MM.1S (cell line): Measurements from ENCODE around the gene MITF.

Source experiments
- DNase-seq: peaks from one replicate; pipeline ENCODE4 v3.0.0-alpha.2; 2015
- H2AFZ ChIP-seq: fragments of 300-600 bp; sonication (generic); 2 replicates; pipeline ENCODE4 v1.6.0; 2016; ENCODE audit warnings: antibody characterized with exemption, low read length
- H3F3A ChIP-seq: fragments of 300-600 bp; sonication (generic); 2 replicates; pipeline ENCODE4 v1.6.1; 2016; ENCODE audit warnings: mild to moderate bottlenecking, antibody characterized with exemption, low read length, moderate library complexity, mixed read lengths; ENCODE audit not compliant: insufficient read depth
- H3K27ac ChIP-seq: fragments of 300-600 bp; sonication (generic); 2 replicates; pipeline ENCODE4 v1.5.1; 2016; ENCODE audit warnings: mild to moderate bottlenecking, low read length
- H3K27me3 ChIP-seq: fragments of 300-600 bp; sonication (generic); replicated peaks from 2 replicates; pipeline ENCODE4 v1.6.0; 2016; ENCODE audit warnings: low read length; ENCODE audit not compliant: insufficient read depth
- H3K36me3 ChIP-seq: fragments of 300-600 bp; sonication (generic); replicated peaks from 2 replicates; pipeline ENCODE4 v1.6.1; 2016; ENCODE audit warnings: mild to moderate bottlenecking, low read length, mixed read lengths; ENCODE audit not compliant: insufficient read depth
- H3K4me1 ChIP-seq: fragments of 300-600 bp; sonication (generic); 2 replicates; pipeline ENCODE4 v1.6.1; 2016; ENCODE audit warnings: low read length, mixed read lengths
- H3K4me2 ChIP-seq: fragments of 300-600 bp; sonication (generic); 2 replicates; pipeline ENCODE4 v1.6.0; 2016; ENCODE audit warnings: low read depth, low read length
- H3K4me3 ChIP-seq: fragments of 300-600 bp; sonication (generic); 2 replicates; pipeline ENCODE4 v1.5.1; 2016; ENCODE audit warnings: low read length, mixed read lengths
- H3K79me2 ChIP-seq: fragments of 300-600 bp; sonication (generic); 2 replicates; pipeline ENCODE4 v1.6.1; 2016; ENCODE audit warnings: mixed run types, low read length, mixed read lengths
- H3K9ac ChIP-seq: fragments of 300-600 bp; sonication (generic); 2 replicates; pipeline ENCODE4 v1.6.1; 2016; ENCODE audit warnings: low read length, mixed read lengths
- H3K9me2 ChIP-seq: fragments of 300-600 bp; sonication (generic); replicated peaks from 2 replicates; pipeline ENCODE4 v1.6.1; 2016; ENCODE audit warnings: mild to moderate bottlenecking, low read length, mixed read lengths; ENCODE audit not compliant: insufficient read depth
- H3K9me3 ChIP-seq: fragments of 300-600 bp; sonication (generic); replicated peaks from 2 replicates; pipeline ENCODE4 v1.6.1; 2016; ENCODE audit warnings: mild to moderate bottlenecking, low read length, mixed read lengths; ENCODE audit not compliant: insufficient read depth
- H4K20me1 ChIP-seq: fragments of 300-600 bp; sonication (generic); 2 replicates; pipeline ENCODE4 v1.6.1; 2016; ENCODE audit warnings: mild to moderate bottlenecking, low read length, moderate library complexity, mixed read lengths; ENCODE audit not compliant: insufficient read depth
- CTCF ChIP-seq: fragments of 300-600 bp; sonication (generic); IDR thresholded peaks from 2 replicates; pipeline ENCODE4 v1.5.1; 2016; ENCODE audit warnings: antibody characterized with exemption, low read length, mixed read lengths
- EZH2 ChIP-seq: fragments of 300-600 bp; sonication (generic); optimal IDR thresholded peaks from 2 replicates; pipeline ENCODE3; 2017; ENCODE audit warnings: low read depth, mild to moderate bottlenecking, antibody characterized with exemption, low read length, mixed read lengths
- EZH2phosphoT487 ChIP-seq: fragments of 300-600 bp; sonication (generic); IDR thresholded peaks from 2 replicates; pipeline ENCODE4 v1.6.1; 2018; ENCODE audit warnings: antibody characterized with exemption, low read length

The MITF gene

DNA sequence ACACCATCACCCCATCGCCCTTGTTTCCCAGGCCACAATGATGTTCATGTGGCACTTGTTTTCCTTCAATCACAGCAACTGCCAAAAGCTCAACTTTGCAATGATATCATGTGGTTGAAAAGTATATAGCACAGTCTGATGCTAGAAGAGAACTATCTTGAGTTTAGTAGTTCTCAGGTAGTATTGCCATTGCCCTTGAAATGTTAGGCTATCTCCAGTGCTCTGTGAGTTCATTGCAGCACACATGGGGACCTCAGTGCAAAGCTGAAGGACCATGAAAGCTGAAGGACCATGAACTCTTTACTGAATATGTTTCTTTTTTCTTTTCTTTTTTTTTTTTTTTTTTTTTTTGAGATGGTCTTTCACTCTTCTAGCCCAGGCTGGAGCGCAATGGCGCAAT lies 224.4 kb downstream of the MITF start:
- Histone ChIP-seq H3K9me2 (no peaks in the 10 kb centered on the region), H2AFZ (no peak overlapping the region), H3K9me3 (no peaks in the 10 kb centered on the region), H3F3A (no peaks in the 10 kb centered on the region), H3K27ac (no peak overlapping the region), H3K36me3 (no peaks in the 10 kb centered on the region; the same call in 1 of the 2 replicates), H3K4me1 (no peaks in the 10 kb centered on the region), H3K4me2 (no peak overlapping the region), H3K27me3 (no peaks in the 10 kb centered on the region), H3K9ac (no peak overlapping the region), H4K20me1 (no peaks in the 10 kb centered on the region), H3K79me2 (no peaks in the 10 kb centered on the region), H3K4me3 (no peak overlapping the region)
- DNase-seq, result no peak
- TF ChIP-seq EZH2phosphoT487 (no peak), EZH2 (no peak), CTCF (no peak)

DNA sequence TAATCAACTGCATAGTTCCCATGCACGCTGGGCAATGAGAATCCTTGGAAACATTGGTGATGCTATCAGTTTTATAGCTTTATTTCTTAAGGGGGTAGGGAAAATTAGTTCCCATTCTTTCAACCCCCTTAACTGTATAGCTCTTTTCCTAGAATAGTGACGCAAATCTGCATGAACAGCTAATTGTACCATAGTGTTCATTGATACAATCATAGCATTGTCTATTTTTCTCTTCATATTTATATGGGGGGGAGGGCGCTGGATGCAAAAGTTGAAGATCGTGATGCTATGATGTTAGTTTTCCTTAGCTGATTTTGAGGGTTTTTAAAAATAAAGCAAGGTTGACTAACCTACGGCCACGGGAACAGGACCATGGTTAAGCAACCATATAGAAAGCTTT lies 227.9 kb downstream of the MITF start:
- H3K9ac ChIP-seq, result no peak overlapping the region
- H3K79me2 ChIP-seq, result no peaks in the 10 kb centered on the region
- no peak overlapping the region for H2AFZ ChIP-seq
- no peak overlapping the region for H3K4me2 ChIP-seq
- H3K9me3 ChIP-seq, result no peaks in the 10 kb centered on the region
- no peaks in the 10 kb centered on the region for H4K20me1 ChIP-seq
- no peaks in the 10 kb centered on the region for H3K27me3 ChIP-seq
- H3K27ac ChIP-seq, result no peak overlapping the region
- no peak for DNase-seq
- no peaks in the 10 kb centered on the region for H3K9me2 ChIP-seq
- no peaks in the 10 kb centered on the region for H3K36me3 ChIP-seq
- no peaks in the 10 kb centered on the region for H3K4me1 ChIP-seq
- TF ChIP-seq CTCF (no peak), EZH2 (no peak), EZH2phosphoT487 (no peak)
- H3F3A ChIP-seq, result no peaks in the 10 kb centered on the region
- no peak overlapping the region for H3K4me3 ChIP-seq

GRCh38 chr3:69970827-69971226 lies 231.6 kb downstream of the MITF start:
- H2AFZ ChIP-seq, result no peak overlapping the region
- no peak for DNase-seq
- no peaks in the 10 kb centered on the region for H3K4me1 ChIP-seq
- H3K4me2 ChIP-seq, result no peak overlapping the region
- H3K9me2 ChIP-seq, result no peaks in the 10 kb centered on the region
- TF ChIP-seq CTCF (no peak), EZH2phosphoT487 (no peak), EZH2 (no peak)
- H4K20me1 ChIP-seq, result no peaks in the 10 kb centered on the region
- H3F3A ChIP-seq, result no peaks in the 10 kb centered on the region
- H3K4me3 ChIP-seq, result no peak overlapping the region
- H3K9me3 ChIP-seq, result no peaks in the 10 kb centered on the region
- H3K36me3 ChIP-seq, result no peaks in the 10 kb centered on the region
- H3K27me3 ChIP-seq, result no peaks in the 10 kb centered on the region
- no peak overlapping the region for H3K9ac ChIP-seq
- H3K27ac ChIP-seq, result no peak overlapping the region
- no peaks in the 10 kb centered on the region for H3K79me2 ChIP-seq
